ENCODE results near the gene OSBP2.

OSBP2 gene

GRCh38 chr22:30909306-30909705 lies 214.6 kb downstream of the OSBP2 start:
- no peak overlapping the region for H4K91ac ChIP-seq (ENCODE audit: low read depth, low read length)
- H3K14ac ChIP-seq (ENCODE audit: low read length): no peak overlapping the region
- H3K18ac ChIP-seq (ENCODE audit: low read length): no peak overlapping the region
- no peak overlapping the region for H2BK5ac ChIP-seq (ENCODE audit: low read depth, low read length, poor library complexity)
- H3K79me1 ChIP-seq (ENCODE audit: low read length): no peaks in the 10 kb centered on the region
- H2BK120ac ChIP-seq (ENCODE audit: insufficient read depth, low read length, poor library complexity): no peak overlapping the region
- H3K4ac ChIP-seq (ENCODE audit: low read depth, low read length): no peak overlapping the region
- no peaks in the 10 kb centered on the region for H3K4me1 ChIP-seq (ENCODE audit: control insufficient read depth in 1 of 2, insufficient read depth in 2 of 2, low read length in 2 of 2)
- peaks cover 10 to 15% of the 10 kb centered on the region in 2 experiments for H3K36me3 ChIP-seq (ENCODE audit: control insufficient read depth in 1 of 2, insufficient read depth in 2 of 2, low read length in 2 of 2)
- H4K12ac ChIP-seq (ENCODE audit: low read depth, low read length): no peak overlapping the region
- no peak overlapping the region for H3K23ac ChIP-seq (ENCODE audit: low read length)
- no peak overlapping the region for H3K4me2 ChIP-seq (ENCODE audit: low read length)
- no peak overlapping the region for H2AK5ac ChIP-seq (ENCODE audit: low read length)
- H2AFZ ChIP-seq (ENCODE audit: insufficient read depth, low read length, poor library complexity): no peak overlapping the region
- H3K27me3 ChIP-seq (ENCODE audit: insufficient read depth, low read length): no peaks in the 10 kb centered on the region
- H2BK12ac ChIP-seq (ENCODE audit: low read length): no peak overlapping the region
- no peak overlapping the region for H4K8ac ChIP-seq (ENCODE audit: low read depth, low read length)
- no peak overlapping the region for H3K9ac ChIP-seq (ENCODE audit: low read length)
- H3K79me2 ChIP-seq (ENCODE audit: control insufficient read depth, insufficient read depth, low read length, poor library complexity): no peaks in the 10 kb centered on the region
- no peak for DNase-seq
- no peak overlapping the region for H3K27ac ChIP-seq (ENCODE audit: low read depth, low read length)
- WGBS (ENCODE audit: extremely low coverage, insufficient coverage, insufficient read length): no CpG with 5 or more reads among the region's 5 CpGs
- H3K9me3 ChIP-seq (ENCODE audit: insufficient read depth, low read depth, low read length): peaks cover 4% of the 10 kb centered on the region
- H3K4me3 ChIP-seq (ENCODE audit: low read depth, low read length): no peak overlapping the region

- Histone ChIP-seq H3K14ac (ENCODE audit: low read length) (no peak overlapping the region), H3K79me2 (ENCODE audit: control insufficient read depth, insufficient read depth, low read length, poor library complexity) (no peaks in the 10 kb centered on the region), H3K23ac (ENCODE audit: low read length) (no peak overlapping the region), H3K27me3 (ENCODE audit: insufficient read depth, low read length) (no peaks in the 10 kb centered on the region), H3K79me1 (ENCODE audit: low read length) (no peaks in the 10 kb centered on the region), H3K36me3 (ENCODE audit: control insufficient read depth in 1 of 2, insufficient read depth in 2 of 2, low read length in 2 of 2) (peaks cover 10 to 15% of the 10 kb centered on the region in 2 experiments), H4K12ac (ENCODE audit: low read depth, low read length) (no peak overlapping the region), H2BK12ac (ENCODE audit: low read length) (no peak overlapping the region), H3K4me2 (ENCODE audit: low read length) (no peak overlapping the region), H4K91ac (ENCODE audit: low read depth, low read length) (no peak overlapping the region), H4K8ac (ENCODE audit: low read depth, low read length) (no peak overlapping the region), H2AK5ac (ENCODE audit: low read length) (no peak overlapping the region), H3K9me3 (ENCODE audit: insufficient read depth, low read depth, low read length) (peaks cover 4% of the 10 kb centered on the region), H2BK120ac (ENCODE audit: insufficient read depth, low read length, poor library complexity) (no peak overlapping the region), H3K4me3 (ENCODE audit: low read depth, low read length) (no peak overlapping the region), H3K18ac (ENCODE audit: low read length) (no peak overlapping the region), H3K4me1 (ENCODE audit: control insufficient read depth in 1 of 2, insufficient read depth in 2 of 2, low read length in 2 of 2) (no peaks in the 10 kb centered on the region), H3K4ac (ENCODE audit: low read depth, low read length) (no peak overlapping the region), H2AFZ (ENCODE audit: insufficient read depth, low read length, poor library complexity) (no peak overlapping the region), H3K27ac (ENCODE audit: low read depth, low read length) (no peak overlapping the region), H3K9ac (ENCODE audit: low read length) (no peak overlapping the region), H2BK5ac (ENCODE audit: low read depth, low read length, poor library complexity) (no peak overlapping the region)
- no peak for DNase-seq
- WGBS (ENCODE audit: extremely low coverage, insufficient coverage, insufficient read length): no CpG with 5 or more reads among the region's 2 CpGs
Observed at GRCh38 chr22:30910358-30910757, 215.7 kb downstream of the OSBP2 start.

GRCh38 chr22:30918761-30919160 lies 224.1 kb downstream of the OSBP2 start:
- H2BK12ac ChIP-seq (ENCODE audit: low read length): no peak overlapping the region
- no peak overlapping the region for H2BK120ac ChIP-seq (ENCODE audit: insufficient read depth, low read length, poor library complexity)
- no peaks in the 10 kb centered on the region for H3K79me2 ChIP-seq (ENCODE audit: control insufficient read depth, insufficient read depth, low read length, poor library complexity)
- H3K79me1 ChIP-seq (ENCODE audit: low read length): no peaks in the 10 kb centered on the region
- no peak overlapping the region for H3K4me3 ChIP-seq (ENCODE audit: low read depth, low read length)
- no peak overlapping the region for H4K91ac ChIP-seq (ENCODE audit: low read depth, low read length)
- no peak for DNase-seq
- H3K27me3 ChIP-seq (ENCODE audit: insufficient read depth, low read length): no peaks in the 10 kb centered on the region
- no peak overlapping the region for H3K18ac ChIP-seq (ENCODE audit: low read length)
- H4K8ac ChIP-seq (ENCODE audit: low read depth, low read length): no peak overlapping the region
- peaks cover 3% of the 10 kb centered on the region for H3K9me3 ChIP-seq (ENCODE audit: insufficient read depth, low read depth, low read length)
- no peak overlapping the region for H4K12ac ChIP-seq (ENCODE audit: low read depth, low read length)
- H2AK5ac ChIP-seq (ENCODE audit: low read length): no peak overlapping the region
- no peak overlapping the region for H2AFZ ChIP-seq (ENCODE audit: insufficient read depth, low read length, poor library complexity)
- no peaks in the 10 kb centered on the region for H3K4me1 ChIP-seq (ENCODE audit: control insufficient read depth in 1 of 2, insufficient read depth in 2 of 2, low read length in 2 of 2)
- H3K14ac ChIP-seq (ENCODE audit: low read length): no peak overlapping the region
- no peak overlapping the region for H3K4ac ChIP-seq (ENCODE audit: low read depth, low read length)
- no peak overlapping the region for H2BK5ac ChIP-seq (ENCODE audit: low read depth, low read length, poor library complexity)
- WGBS (ENCODE audit: extremely low coverage, insufficient coverage, insufficient read length): no CpG with 5 or more reads among the region's 7 CpGs
- H3K27ac ChIP-seq (ENCODE audit: low read depth, low read length): no peak overlapping the region
- H3K4me2 ChIP-seq (ENCODE audit: low read length): no peak overlapping the region
- H3K36me3 ChIP-seq (ENCODE audit: control insufficient read depth in 1 of 2, insufficient read depth in 2 of 2, low read length in 2 of 2): peaks cover 0 to 7% of the 10 kb centered on the region in 2 experiments
- no peak overlapping the region for H3K9ac ChIP-seq (ENCODE audit: low read length)
- H3K23ac ChIP-seq (ENCODE audit: low read length): no peak overlapping the region

- Histone ChIP-seq H3K27me3 (ENCODE audit: insufficient read depth, low read length) (no peaks in the 10 kb centered on the region), H2BK5ac (ENCODE audit: low read depth, low read length, poor library complexity) (no peak overlapping the region), H3K4me2 (ENCODE audit: low read length) (no peak overlapping the region), H3K79me1 (ENCODE audit: low read length) (no peaks in the 10 kb centered on the region), H3K4me1 (ENCODE audit: control insufficient read depth in 1 of 2, insufficient read depth in 2 of 2, low read length in 2 of 2) (no peaks in the 10 kb centered on the region), H2AK5ac (ENCODE audit: low read length) (no peak overlapping the region), H4K91ac (ENCODE audit: low read depth, low read length) (no peak overlapping the region), H3K9me3 (ENCODE audit: insufficient read depth, low read depth, low read length) (peaks cover 3% of the 10 kb centered on the region), H2BK120ac (ENCODE audit: insufficient read depth, low read length, poor library complexity) (no peak overlapping the region), H4K12ac (ENCODE audit: low read depth, low read length) (no peak overlapping the region), H3K79me2 (ENCODE audit: control insufficient read depth, insufficient read depth, low read length, poor library complexity) (no peaks in the 10 kb centered on the region), H3K4ac (ENCODE audit: low read depth, low read length) (no peak overlapping the region), H2BK12ac (ENCODE audit: low read length) (no peak overlapping the region), H3K27ac (ENCODE audit: low read depth, low read length) (no peak overlapping the region), H3K4me3 (ENCODE audit: low read depth, low read length) (no peak overlapping the region), H4K8ac (ENCODE audit: low read depth, low read length) (no peak overlapping the region), H3K14ac (ENCODE audit: low read length) (no peak overlapping the region), H3K18ac (ENCODE audit: low read length) (no peak overlapping the region), H3K9ac (ENCODE audit: low read length) (no peak overlapping the region), H2AFZ (ENCODE audit: insufficient read depth, low read length, poor library complexity) (no peak overlapping the region), H3K23ac (ENCODE audit: low read length) (no peak overlapping the region), H3K36me3 (ENCODE audit: control insufficient read depth in 1 of 2, insufficient read depth in 2 of 2, low read length in 2 of 2) (peaks cover 6 to 15% of the 10 kb centered on the region in 2 experiments)
- DNase-seq: no peak
- no CpG with 5 or more reads among the region's 7 CpGs for WGBS (ENCODE audit: extremely low coverage, insufficient coverage, insufficient read length)
Observed at GRCh38 chr22:30919973-30920372, 225.3 kb downstream of the OSBP2 start.
